SK-N-SH (cell line): ENCODE measurements around the gene PDGFA. TPM values are rescaled to one million over a fixed set of nuclear protein-coding genes. Genes with fewer than 3 reads are reported as not detected.

Experiments used
- CTCF ChIA-PET: fragments of 300-600, 350-600 bp; formaldehyde crosslinking; extraction: SDS; loops from one replicate; lab custom pipeline; 2021; lab: Yijun Ruan, JAX
- POLR2A ChIA-PET: fragments of 350-600 bp; sonication (Branson Sonifier 250); formaldehyde crosslinking; extraction: SDS; loops from one replicate; lab custom pipeline; 2020; ENCODE audit warnings: antibody characterized with exemption, inconsistent platforms; lab: Yijun Ruan, JAX
- DNase-seq: peaks from one replicate; pipeline ENCODE4 v3.0.0; 2012
- H2AFZ ChIP-seq: fragments of 200-600 bp; sonication (generic); 2 replicates; pipeline ENCODE4 v1.8.1; 2016; ENCODE audit warnings: antibody characterized with exemption, mild to moderate bottlenecking, low read depth
- H3F3A ChIP-seq: fragments of 200-600 bp; sonication (generic); replicated peaks from 2 replicates; pipeline ENCODE3; 2016; ENCODE audit warnings: antibody characterized with exemption, mild to moderate bottlenecking; ENCODE audit not compliant: insufficient read depth
- H3K27ac ChIP-seq, 2 experiments: fragments of 200-500 bp in 1 of 2; fragments of 200-600 bp in 1 of 2; sonication (Bioruptor generic) in 1 of 2; sonication (generic), shearing (Covaris generic) in 1 of 2; 2 replicates each; pipeline versions ENCODE4 v1.5.1 to v1.6.1; 2014 to 2016; ENCODE audit warnings: low read depth in 2 of 2, inconsistent platforms in 1 of 2, low read length in 1 of 2, mild to moderate bottlenecking in 1 of 2, mixed read lengths in 1 of 2
- H3K27me3 ChIP-seq: fragments of 200-600 bp; sonication (generic), shearing (Covaris generic); 2 replicates; pipeline ENCODE4 v1.6.1; 2016; ENCODE audit warnings: mixed run types; ENCODE audit not compliant: insufficient read depth
- H3K36me3 ChIP-seq, 2 experiments: fragments of 200-500 bp in 1 of 2; fragments of 200-600 bp in 1 of 2; sonication (Bioruptor generic) in 1 of 2; sonication (generic) in 1 of 2; replicated peaks in 1 of 2; 2 replicates each; pipeline versions ENCODE3 to v1.5.1; 2014 to 2016; ENCODE audit warnings: low read length in 1 of 2, mild to moderate bottlenecking in 1 of 2; ENCODE audit not compliant: insufficient read depth in 2 of 2, control insufficient read depth in 1 of 2
- H3K4me1 ChIP-seq, 2 experiments: fragments of 200-500 bp in 1 of 2; fragments of 200-600 bp in 1 of 2; sonication (Bioruptor generic) in 1 of 2; sonication (generic), shearing (Covaris generic) in 1 of 2; 2 replicates each; pipeline versions ENCODE4 v1.5.1 to v1.6.1; 2014 to 2016; ENCODE audit warnings: low read depth in 1 of 2, low read length in 1 of 2, mixed run types in 1 of 2; ENCODE audit not compliant: insufficient read depth in 2 of 2, control insufficient read depth in 1 of 2
- H3K4me2 ChIP-seq: fragments of 200-600 bp; sonication (generic), shearing (Covaris generic); 2 replicates; pipeline ENCODE4 v1.6.1; 2017; ENCODE audit warnings: mixed run types
- H3K4me3 ChIP-seq, 2 experiments: fragments of 200-500 bp in 1 of 2; fragments of 200-600 bp in 1 of 2; sonication (Bioruptor generic) in 1 of 2; sonication (generic), shearing (Covaris generic) in 1 of 2; 2 replicates each; pipeline versions ENCODE4 v1.5.1 to v1.8.1; 2014 to 2016; ENCODE audit warnings: low read depth in 2 of 2, inconsistent platforms in 1 of 2, low read length in 1 of 2, mild to moderate bottlenecking in 1 of 2, mixed read lengths in 1 of 2, moderate library complexity in 1 of 2
- H3K79me2 ChIP-seq: fragments of 200-600 bp; sonication (generic); 2 replicates; pipeline ENCODE4 v1.8.1; 2017; ENCODE audit warnings: mild to moderate bottlenecking; ENCODE audit not compliant: insufficient read depth
- H3K9ac ChIP-seq: fragments of 200-600 bp; sonication (generic); 2 replicates; pipeline ENCODE4 v1.6.1; 2017; ENCODE audit warnings: mixed run types
- H3K9me2 ChIP-seq: fragments of 200-600 bp; sonication (generic); 2 replicates; pipeline ENCODE4 v1.6.1; 2017; ENCODE audit warnings: mixed run types
- H3K9me3 ChIP-seq: fragments of 200-600 bp; sonication (generic); 2 replicates; pipeline ENCODE4 v1.6.1; 2017; ENCODE audit warnings: mixed run types, mild to moderate bottlenecking, moderate library complexity
- H4K20me1 ChIP-seq: fragments of 200-600 bp; sonication (generic); 2 replicates; pipeline ENCODE4 v1.6.1; 2017; ENCODE audit warnings: mild to moderate bottlenecking, mixed run types; ENCODE audit not compliant: insufficient read depth
- CHD2 ChIP-seq: fragments of 150-350 bp; IDR thresholded peaks from 2 replicates; pipeline ENCODE4 v1.6.1; 2018; ENCODE audit warnings: low read length; ENCODE audit not compliant: partially characterized antibody
- EP300 ChIP-seq, 2 experiments: IDR thresholded peaks; 2 replicates each; pipeline versions ENCODE4 v1.4.0 to v1.6.1; 2012; ENCODE audit warnings: borderline replicate concordance in 1 of 2, low read depth in 1 of 2, low read length in 1 of 2
- EZH2phosphoT487 ChIP-seq: fragments of 200-600 bp; sonication (generic); IDR thresholded peaks from 2 replicates; pipeline ENCODE4 v1.6.1; 2017; ENCODE audit warnings: low read depth, mixed run types, mild to moderate bottlenecking, antibody characterized with exemption, moderate library complexity, borderline replicate concordance
- FOXM1 ChIP-seq: IDR thresholded peaks from 2 replicates; pipeline ENCODE4 v1.4.0; 2012; ENCODE audit warnings: low read depth, mild to moderate bottlenecking
- GABPA ChIP-seq: IDR thresholded peaks from 2 replicates; pipeline ENCODE4 v1.4.0; 2012; ENCODE audit warnings: low read depth, mild to moderate bottlenecking
- MXI1 ChIP-seq: IDR thresholded peaks from 2 replicates; pipeline ENCODE4 v1.6.1; 2012; ENCODE audit warnings: mild to moderate bottlenecking, low read depth, low read length, improper control_type of control experiment
- NFIC ChIP-seq: IDR thresholded peaks from 2 replicates; pipeline ENCODE4 v1.4.0; 2012; ENCODE audit warnings: borderline replicate concordance
- NRF1 ChIP-seq: IDR thresholded peaks from 2 replicates; pipeline ENCODE4 v1.6.1; 2012; ENCODE audit warnings: low read depth, mild to moderate bottlenecking, low read length
- POLR2AphosphoS5 ChIP-seq: IDR thresholded peaks from 2 replicates; pipeline ENCODE4 v1.6.1; 2012; ENCODE audit warnings: low read depth, low read length
- RCOR1 ChIP-seq: fragments of 150-350 bp; IDR thresholded peaks from 2 replicates; pipeline ENCODE4 v1.6.1; 2017; ENCODE audit warnings: antibody characterized with exemption, low read length
- TEAD4 ChIP-seq: IDR thresholded peaks from 2 replicates; pipeline ENCODE4 v1.4.0; 2012; ENCODE audit warnings: mild to moderate bottlenecking, borderline replicate concordance; ENCODE audit not compliant: insufficient read depth
- YY1 ChIP-seq: IDR thresholded peaks from 2 replicates; pipeline ENCODE4 v1.4.0; 2012; ENCODE audit warnings: low read depth, mild to moderate bottlenecking
- WGBS: methylation state at CpG from one replicate; pipeline ENCODE4 v1.1.6; 2017; ENCODE audit warnings: low lambda C conversion rate; 5-methylcytosine and 5-hydroxymethylcytosine counted together
- polyA plus RNA-seq, 3 experiments: library from polyadenylated mRNA; depleted of rRNA; stranded (reverse); fragments of >200 nt; gene quantifications; 2 replicates each; pipeline ENCODE4 v1.2.3, GENCODE V29; 2012
- TF ChIP-seq, protein P1 (sequence below): IDR thresholded peaks from 2 replicates; pipeline ENCODE4 v1.4.0; 2012; ENCODE audit warnings: low read depth, borderline replicate concordance
- TF ChIP-seq, protein P2 (sequence below): IDR thresholded peaks from 2 replicates; pipeline ENCODE4 v1.4.0; 2012; ENCODE audit warnings: low read depth
- TF ChIP-seq, protein P3 (sequence below): fragments of 200-600 bp; sonication (generic); IDR thresholded peaks from 2 replicates; pipeline ENCODE4 v1.6.1; 2017; ENCODE audit warnings: antibody characterized with exemption, mild to moderate bottlenecking, moderate library complexity
- TF ChIP-seq, protein P4 (sequence below): fragments of 150-350 bp; IDR thresholded peaks from 2 replicates; pipeline ENCODE4 v1.6.1; 2016; ENCODE audit warnings: mild to moderate bottlenecking, low read depth, low read length
- TF ChIP-seq, protein P5 (sequence below): IDR thresholded peaks from 2 replicates; pipeline ENCODE4; 2012

PDGFA gene
- polyA plus RNA-seq, 1 of the 3 experiments (the other 2 are of a cell fraction) = 18.9 TPM

DNA sequence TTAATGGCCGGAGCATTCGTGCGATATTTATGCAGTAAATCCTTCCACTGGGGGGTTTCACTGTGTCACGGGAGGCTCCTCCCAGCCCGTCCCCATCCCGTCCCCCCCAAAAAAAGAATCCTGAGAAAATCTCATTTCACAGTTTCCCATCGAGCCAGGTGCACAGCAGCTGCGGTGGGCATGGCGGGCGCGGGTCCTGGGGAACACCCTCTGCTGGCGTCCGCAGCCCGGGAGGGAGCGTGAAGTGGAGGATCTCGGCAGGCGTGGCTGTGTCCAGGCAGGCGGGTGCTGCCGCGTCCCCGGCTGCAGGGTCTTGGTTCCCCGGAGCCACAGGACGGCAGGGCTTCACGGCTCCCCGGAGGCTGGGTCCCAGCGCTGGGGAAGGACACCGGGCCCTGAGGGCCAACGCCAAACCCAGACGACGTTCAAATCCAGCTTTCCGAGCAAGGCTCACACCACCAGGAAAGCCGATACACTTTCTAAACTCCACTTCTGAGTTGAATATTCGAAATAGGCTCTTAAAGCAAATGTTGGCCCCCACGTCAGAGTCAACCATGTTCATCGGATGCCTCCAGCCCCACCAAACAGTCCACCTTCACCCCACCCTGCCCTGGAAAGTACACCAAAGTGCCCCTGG, 55.7 kb downstream of the PDGFA start:
- H3K9me3 ChIP-seq = no peaks in the 10 kb centered on the region
- no peaks in the 10 kb centered on the region for H3K9me2 ChIP-seq
- POLR2A ChIA-PET = no interaction called here
- no peaks in the 10 kb centered on the region for H4K20me1 ChIP-seq
- no peak overlapping the region for H3K4me3 ChIP-seq
- TF ChIP-seq, protein P1, sequence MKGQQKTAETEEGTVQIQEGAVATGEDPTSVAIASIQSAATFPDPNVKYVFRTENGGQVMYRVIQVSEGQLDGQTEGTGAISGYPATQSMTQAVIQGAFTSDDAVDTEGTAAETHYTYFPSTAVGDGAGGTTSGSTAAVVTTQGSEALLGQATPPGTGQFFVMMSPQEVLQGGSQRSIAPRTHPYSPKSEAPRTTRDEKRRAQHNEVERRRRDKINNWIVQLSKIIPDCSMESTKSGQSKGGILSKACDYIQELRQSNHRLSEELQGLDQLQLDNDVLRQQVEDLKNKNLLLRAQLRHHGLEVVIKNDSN = no peak
- no peak for TF ChIP-seq NRF1
- TF ChIP-seq POLR2AphosphoS5 = no peak
- H3K27ac ChIP-seq = no peak overlapping the region
- H3K36me3 ChIP-seq = no peaks in the 10 kb centered on the region
- H2AFZ ChIP-seq = no peak overlapping the region
- H3K4me2 ChIP-seq = no peak overlapping the region
- no peak for DNase-seq
- no peak overlapping the region for H3K9ac ChIP-seq
- no peaks in the 10 kb centered on the region for H3K27me3 ChIP-seq
- H3K79me2 ChIP-seq = no peaks in the 10 kb centered on the region
- CTCF ChIA-PET = no interaction called here
- H3F3A ChIP-seq = no peaks in the 10 kb centered on the region
- 83% methylated on average over 32 of the region's 35 CpGs for WGBS
- peaks cover 0 to 5% of the 10 kb centered on the region in 2 experiments; a peak in 2 of 4 replicates for H3K4me1 ChIP-seq

DNA sequence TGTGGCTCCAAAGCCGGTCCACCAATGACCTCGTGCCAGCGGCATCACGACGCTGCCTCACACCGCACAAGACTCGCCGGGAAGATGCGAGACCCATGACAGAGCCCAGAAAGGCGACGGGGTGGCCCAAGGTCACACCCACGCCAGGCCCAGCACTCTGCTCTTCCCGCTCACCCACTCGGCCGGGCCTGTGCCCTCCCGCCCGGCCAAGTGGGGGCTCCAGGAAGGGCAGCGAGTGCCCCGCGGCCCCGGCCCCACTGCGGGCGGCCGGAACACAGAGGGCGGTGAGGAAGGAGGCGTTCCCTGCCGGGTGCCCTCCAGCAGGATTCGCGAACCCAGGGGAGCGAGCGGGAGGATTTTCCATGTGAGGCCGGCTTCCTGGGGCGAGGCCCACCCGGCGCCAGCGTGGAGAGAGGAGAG, 56.3 kb downstream of the PDGFA start:
- CTCF ChIA-PET = no interaction called here
- Histone ChIP-seq H3F3A (no peaks in the 10 kb centered on the region), H3K9me2 (no peaks in the 10 kb centered on the region), H2AFZ (no peak overlapping the region), H3K27ac (no peak overlapping the region), H3K4me3 (no peak overlapping the region), H3K9me3 (no peaks in the 10 kb centered on the region), H3K4me1 (peaks cover 0 to 5% of the 10 kb centered on the region in 2 experiments; a peak in 2 of 4 replicates), H3K79me2 (no peaks in the 10 kb centered on the region), H3K9ac (no peak overlapping the region), H3K27me3 (no peaks in the 10 kb centered on the region), H4K20me1 (no peaks in the 10 kb centered on the region), H3K4me2 (no peak overlapping the region), H3K36me3 (no peaks in the 10 kb centered on the region)
- no peak for DNase-seq
- POLR2A ChIA-PET = no interaction called here
- 96% methylated on average over 25 of the region's 36 CpGs for WGBS
- no peak for TF ChIP-seq RCOR1
- TF ChIP-seq, protein P2, sequence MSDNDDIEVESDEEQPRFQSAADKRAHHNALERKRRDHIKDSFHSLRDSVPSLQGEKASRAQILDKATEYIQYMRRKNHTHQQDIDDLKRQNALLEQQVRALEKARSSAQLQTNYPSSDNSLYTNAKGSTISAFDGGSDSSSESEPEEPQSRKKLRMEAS = no peak
- no peak for TF ChIP-seq FOXM1
- TF ChIP-seq, protein P3, sequence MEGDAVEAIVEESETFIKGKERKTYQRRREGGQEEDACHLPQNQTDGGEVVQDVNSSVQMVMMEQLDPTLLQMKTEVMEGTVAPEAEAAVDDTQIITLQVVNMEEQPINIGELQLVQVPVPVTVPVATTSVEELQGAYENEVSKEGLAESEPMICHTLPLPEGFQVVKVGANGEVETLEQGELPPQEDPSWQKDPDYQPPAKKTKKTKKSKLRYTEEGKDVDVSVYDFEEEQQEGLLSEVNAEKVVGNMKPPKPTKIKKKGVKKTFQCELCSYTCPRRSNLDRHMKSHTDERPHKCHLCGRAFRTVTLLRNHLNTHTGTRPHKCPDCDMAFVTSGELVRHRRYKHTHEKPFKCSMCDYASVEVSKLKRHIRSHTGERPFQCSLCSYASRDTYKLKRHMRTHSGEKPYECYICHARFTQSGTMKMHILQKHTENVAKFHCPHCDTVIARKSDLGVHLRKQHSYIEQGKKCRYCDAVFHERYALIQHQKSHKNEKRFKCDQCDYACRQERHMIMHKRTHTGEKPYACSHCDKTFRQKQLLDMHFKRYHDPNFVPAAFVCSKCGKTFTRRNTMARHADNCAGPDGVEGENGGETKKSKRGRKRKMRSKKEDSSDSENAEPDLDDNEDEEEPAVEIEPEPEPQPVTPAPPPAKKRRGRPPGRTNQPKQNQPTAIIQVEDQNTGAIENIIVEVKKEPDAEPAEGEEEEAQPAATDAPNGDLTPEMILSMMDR = no peak
- TF ChIP-seq GABPA = no peak
- TF ChIP-seq EP300 (IDR thresholded peaks at IDR 0.05; ENCODE audit: borderline replicate concordance in 1 of 2, low read depth in 1 of 2, low read length in 1 of 2) = no peak
- no peak for TF ChIP-seq CHD2
- TF ChIP-seq NFIC = no peak
- no peak for TF ChIP-seq MXI1
- TF ChIP-seq, protein P4, sequence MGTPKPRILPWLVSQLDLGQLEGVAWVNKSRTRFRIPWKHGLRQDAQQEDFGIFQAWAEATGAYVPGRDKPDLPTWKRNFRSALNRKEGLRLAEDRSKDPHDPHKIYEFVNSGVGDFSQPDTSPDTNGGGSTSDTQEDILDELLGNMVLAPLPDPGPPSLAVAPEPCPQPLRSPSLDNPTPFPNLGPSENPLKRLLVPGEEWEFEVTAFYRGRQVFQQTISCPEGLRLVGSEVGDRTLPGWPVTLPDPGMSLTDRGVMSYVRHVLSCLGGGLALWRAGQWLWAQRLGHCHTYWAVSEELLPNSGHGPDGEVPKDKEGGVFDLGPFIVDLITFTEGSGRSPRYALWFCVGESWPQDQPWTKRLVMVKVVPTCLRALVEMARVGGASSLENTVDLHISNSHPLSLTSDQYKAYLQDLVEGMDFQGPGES = no peak
- no peak for TF ChIP-seq YY1
- TF ChIP-seq, protein P5, sequence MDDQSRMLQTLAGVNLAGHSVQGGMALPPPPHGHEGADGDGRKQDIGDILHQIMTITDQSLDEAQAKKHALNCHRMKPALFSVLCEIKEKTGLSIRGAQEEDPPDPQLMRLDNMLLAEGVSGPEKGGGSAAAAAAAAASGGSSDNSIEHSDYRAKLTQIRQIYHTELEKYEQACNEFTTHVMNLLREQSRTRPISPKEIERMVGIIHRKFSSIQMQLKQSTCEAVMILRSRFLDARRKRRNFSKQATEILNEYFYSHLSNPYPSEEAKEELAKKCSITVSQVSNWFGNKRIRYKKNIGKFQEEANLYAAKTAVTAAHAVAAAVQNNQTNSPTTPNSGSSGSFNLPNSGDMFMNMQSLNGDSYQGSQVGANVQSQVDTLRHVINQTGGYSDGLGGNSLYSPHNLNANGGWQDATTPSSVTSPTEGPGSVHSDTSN = no peak
- no peak for TF ChIP-seq EZH2phosphoT487
- TF ChIP-seq TEAD4 = no peak
- TF ChIP-seq, all 33 proteins: peak for 0
